ENCODE data around the gene BCAS1. TPM values are rescaled to one million over a fixed set of nuclear protein-coding genes. Genes with fewer than 3 reads are reported as not detected.

BCAS1 gene
- total RNA-seq, 1 donor from 2014 or later, result not detected

DNA sequence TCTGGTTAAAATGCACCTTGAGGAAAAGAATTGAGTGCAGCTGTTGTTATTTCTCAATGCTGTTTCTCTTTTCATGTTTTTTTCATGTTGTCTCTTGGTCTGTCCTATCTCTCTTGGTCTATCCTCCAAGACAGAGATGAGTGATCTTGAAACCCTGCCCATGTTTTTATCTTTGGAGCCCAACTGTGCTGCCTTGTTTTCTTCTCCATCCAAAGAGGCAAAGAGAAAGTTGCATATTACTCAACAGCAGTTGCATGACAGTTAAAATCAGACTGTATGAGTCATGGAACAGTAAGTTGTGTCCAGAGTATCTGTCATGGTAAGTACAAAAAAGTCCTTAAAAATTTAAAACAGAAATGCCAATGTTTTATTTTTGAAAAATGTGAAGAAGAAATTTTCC is 26.2 kb downstream of the BCAS1 start:
- H3K36me3 Mint-ChIP-seq (ENCODE audit: low read depth), result no peaks in the 10 kb centered on the region
- H3K4me3 Mint-ChIP-seq, result no peak overlapping the region
- no peaks in the 10 kb centered on the region for H3K27me3 Mint-ChIP-seq (ENCODE audit: low read depth)
- H3K4me1 Mint-ChIP-seq, result no peaks in the 10 kb centered on the region
- H3K9me3 Mint-ChIP-seq, result no peaks in the 10 kb centered on the region
- TF ChIP-seq, protein P1, sequence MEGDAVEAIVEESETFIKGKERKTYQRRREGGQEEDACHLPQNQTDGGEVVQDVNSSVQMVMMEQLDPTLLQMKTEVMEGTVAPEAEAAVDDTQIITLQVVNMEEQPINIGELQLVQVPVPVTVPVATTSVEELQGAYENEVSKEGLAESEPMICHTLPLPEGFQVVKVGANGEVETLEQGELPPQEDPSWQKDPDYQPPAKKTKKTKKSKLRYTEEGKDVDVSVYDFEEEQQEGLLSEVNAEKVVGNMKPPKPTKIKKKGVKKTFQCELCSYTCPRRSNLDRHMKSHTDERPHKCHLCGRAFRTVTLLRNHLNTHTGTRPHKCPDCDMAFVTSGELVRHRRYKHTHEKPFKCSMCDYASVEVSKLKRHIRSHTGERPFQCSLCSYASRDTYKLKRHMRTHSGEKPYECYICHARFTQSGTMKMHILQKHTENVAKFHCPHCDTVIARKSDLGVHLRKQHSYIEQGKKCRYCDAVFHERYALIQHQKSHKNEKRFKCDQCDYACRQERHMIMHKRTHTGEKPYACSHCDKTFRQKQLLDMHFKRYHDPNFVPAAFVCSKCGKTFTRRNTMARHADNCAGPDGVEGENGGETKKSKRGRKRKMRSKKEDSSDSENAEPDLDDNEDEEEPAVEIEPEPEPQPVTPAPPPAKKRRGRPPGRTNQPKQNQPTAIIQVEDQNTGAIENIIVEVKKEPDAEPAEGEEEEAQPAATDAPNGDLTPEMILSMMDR (conservative IDR thresholded peaks at IDR 0.05), result no peak
- no peak for DNase-seq (ENCODE audit: low read depth, low spot score)
- H3K27ac Mint-ChIP-seq (ENCODE audit: unreplicated experiment), result no peak overlapping the region

DNA sequence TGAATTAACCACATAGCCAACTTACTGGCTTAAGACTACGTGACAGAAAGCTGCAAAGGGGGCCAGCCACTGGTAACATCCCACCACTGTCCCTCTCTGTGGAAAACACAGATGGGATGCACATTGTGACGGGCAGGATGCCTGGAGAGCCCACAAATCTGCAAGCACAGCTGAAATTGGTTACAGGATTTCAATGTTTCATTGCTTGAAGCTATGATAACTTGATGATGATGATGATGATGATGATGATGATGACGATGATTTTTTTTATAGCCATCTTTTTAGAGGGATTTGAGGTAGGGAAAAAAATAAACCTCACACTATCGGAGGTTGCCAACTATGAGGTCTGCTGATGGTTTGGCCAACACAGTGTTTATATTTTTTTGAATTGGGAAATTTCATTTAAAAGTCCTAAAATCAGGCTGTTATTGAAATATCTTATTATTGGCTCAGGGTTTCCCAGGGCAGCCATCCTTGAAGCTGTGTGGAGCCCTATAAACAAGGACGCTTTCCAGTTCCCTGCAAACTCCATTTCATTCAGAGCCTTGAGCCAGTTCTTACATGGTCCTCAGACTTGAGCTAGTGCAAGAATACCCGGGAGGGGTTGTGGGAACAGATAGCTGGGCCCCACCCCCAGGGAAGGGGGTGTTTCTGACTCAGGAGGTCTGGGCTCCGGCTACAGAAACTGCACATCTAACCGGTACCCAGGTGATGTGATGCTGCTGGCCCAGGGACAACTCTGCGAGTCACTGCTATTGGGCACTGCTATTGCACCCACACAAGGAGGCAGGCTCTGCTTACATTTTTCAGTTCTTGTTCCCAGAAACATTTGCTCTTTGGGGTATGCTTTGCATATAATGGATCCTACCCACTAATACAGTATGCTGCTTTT is 27.1 kb downstream of the BCAS1 start:
- Mint-ChIP-seq H3K4me1 (no peaks in the 10 kb centered on the region), H3K4me3 (no peak overlapping the region), H3K9me3 (no peaks in the 10 kb centered on the region), H3K27me3 (ENCODE audit: low read depth) (no peaks in the 10 kb centered on the region), H3K36me3 (ENCODE audit: low read depth) (no peaks in the 10 kb centered on the region), H3K27ac (ENCODE audit: unreplicated experiment) (no peak overlapping the region)
- no peak for DNase-seq (ENCODE audit: low read depth, low spot score)
- TF ChIP-seq, protein P1 (conservative IDR thresholded peaks at IDR 0.05), result no peak

- Mint-ChIP-seq H3K27ac (ENCODE audit: unreplicated experiment) (no peak overlapping the region), H3K4me1 (no peaks in the 10 kb centered on the region), H3K9me3 (no peaks in the 10 kb centered on the region), H3K4me3 (no peak overlapping the region), H3K27me3 (ENCODE audit: low read depth) (no peaks in the 10 kb centered on the region), H3K36me3 (ENCODE audit: low read depth) (no peaks in the 10 kb centered on the region)
- TF ChIP-seq, protein P1 (conservative IDR thresholded peaks at IDR 0.05), result no peak
- DNase-seq (ENCODE audit: low read depth, low spot score), result no peak
Observed at GRCh38 chr20:54042021-54042420, 28.4 kb downstream of the BCAS1 start.

- Mint-ChIP-seq H3K36me3 (ENCODE audit: low read depth) (no peaks in the 10 kb centered on the region), H3K4me1 (no peaks in the 10 kb centered on the region), H3K27ac (ENCODE audit: unreplicated experiment) (no peak overlapping the region), H3K27me3 (ENCODE audit: low read depth) (no peaks in the 10 kb centered on the region), H3K9me3 (no peaks in the 10 kb centered on the region), H3K4me3 (no peak overlapping the region)
- TF ChIP-seq, protein P1 (conservative IDR thresholded peaks at IDR 0.05), result no peak
- no peak for DNase-seq (ENCODE audit: low read depth, low spot score)
Observed at GRCh38 chr20:54041336-54041735, 29.1 kb downstream of the BCAS1 start.

DNA sequence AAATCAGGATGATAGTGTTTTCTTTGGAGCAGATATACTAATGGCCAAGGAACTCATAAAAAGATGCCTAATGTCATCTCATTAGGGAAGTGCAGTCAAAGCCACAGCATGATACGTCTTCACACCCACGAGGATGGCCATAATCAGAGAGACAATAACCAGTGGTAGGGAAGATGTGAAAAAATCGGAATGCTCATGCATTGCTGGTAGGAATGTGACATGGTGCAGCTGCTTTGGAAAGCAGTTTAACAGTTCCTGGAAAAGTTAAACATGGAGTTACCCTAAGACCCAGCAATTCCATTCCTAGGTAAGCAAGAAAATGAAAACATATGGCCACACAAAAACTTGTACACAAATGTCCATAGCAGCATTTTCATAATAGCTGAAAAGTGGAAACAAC is 29.9 kb downstream of the BCAS1 start:
- Mint-ChIP-seq H3K36me3 (ENCODE audit: low read depth) (no peaks in the 10 kb centered on the region), H3K4me1 (no peaks in the 10 kb centered on the region), H3K27ac (ENCODE audit: unreplicated experiment) (no peak overlapping the region), H3K9me3 (no peaks in the 10 kb centered on the region), H3K4me3 (no peak overlapping the region), H3K27me3 (ENCODE audit: low read depth) (no peaks in the 10 kb centered on the region)
- no peak for DNase-seq (ENCODE audit: low read depth, low spot score)
- TF ChIP-seq, protein P1 (conservative IDR thresholded peaks at IDR 0.05), result no peak
